Karpas-422 (cell line): ENCODE measurements around the gene TMEM184A. TPM values are rescaled to one million over a fixed set of nuclear protein-coding genes. Genes with fewer than 3 reads are reported as not detected.

Experiments used
- DNase-seq: peaks from one replicate; pipeline ENCODE4 v3.0.0-alpha.2; 2015
- H2AFZ ChIP-seq: fragments of 200-600 bp; sonication (generic); 2 replicates; pipeline ENCODE4 v1.6.1; 2014; ENCODE audit warnings: antibody characterized with exemption, low read length, mixed read lengths
- H3K27ac ChIP-seq: fragments of 200-600 bp; sonication (generic); 2 replicates; pipeline ENCODE4 v1.5.1; 2014; ENCODE audit warnings: mild to moderate bottlenecking, low read length, moderate library complexity
- H3K27me3 ChIP-seq: fragments of 200-600 bp; sonication (generic); 2 replicates; pipeline ENCODE4 v1.6.1; 2014; ENCODE audit warnings: low read length, mixed read lengths
- H3K36me3 ChIP-seq: fragments of 200-600 bp; sonication (generic); 2 replicates; pipeline ENCODE4 v1.6.1; 2014; ENCODE audit warnings: low read length, mixed read lengths; ENCODE audit not compliant: insufficient read depth
- H3K4me1 ChIP-seq: fragments of 200-600 bp; sonication (generic); 2 replicates; pipeline ENCODE4 v1.6.1; 2014; ENCODE audit warnings: mild to moderate bottlenecking, low read length, mixed read lengths
- H3K4me2 ChIP-seq: fragments of 200-600 bp; sonication (generic); 2 replicates; pipeline ENCODE4 v1.6.1; 2014; ENCODE audit warnings: low read length, low read depth, mild to moderate bottlenecking; ENCODE audit not compliant: poor library complexity, severe bottlenecking
- H3K4me3 ChIP-seq: fragments of 200-600 bp; sonication (generic); 2 replicates; pipeline ENCODE4 v1.5.1; 2014; ENCODE audit warnings: mild to moderate bottlenecking, antibody characterized with exemption, low read length, mixed read lengths
- H3K79me2 ChIP-seq: fragments of 200-600 bp; sonication (generic); 2 replicates; pipeline ENCODE4 v1.6.1; 2014; ENCODE audit warnings: mild to moderate bottlenecking, low read length, mixed read lengths
- H3K9ac ChIP-seq: fragments of 200-600 bp; sonication (generic); 2 replicates; pipeline ENCODE4 v1.6.0; 2014; ENCODE audit warnings: low read length
- H3K9me2 ChIP-seq: fragments of 200-600 bp; sonication (generic), shearing (Covaris generic); replicated peaks from 2 replicates; pipeline ENCODE4 v1.6.0; 2014; ENCODE audit warnings: mild to moderate bottlenecking, low read length, moderate library complexity; ENCODE audit not compliant: insufficient read depth
- H3K9me3 ChIP-seq: fragments of 300-700, 200-600 bp; sonication (generic); 2 replicates; pipeline ENCODE4 v1.6.1; 2014; ENCODE audit warnings: low read length, mixed read lengths
- H4K20me1 ChIP-seq: fragments of 200-600 bp; sonication (generic); 2 replicates; pipeline ENCODE4 v1.6.1; 2014; ENCODE audit warnings: mild to moderate bottlenecking, antibody characterized with exemption, low read length, low read depth; ENCODE audit not compliant: insufficient read depth
- total RNA-seq: library from RNA; depleted of rRNA; stranded (reverse); fragments of >200 nt; shearing (Covaris generic); gene quantifications from 2 replicates; pipeline ENCODE4 v1.2.3, GENCODE V29; 2014; ENCODE audit warnings: low replicate concordance; rRNA removed

Gene TMEM184A
- total RNA-seq, 1 experiment from 2014 or later: not detected

DNA sequence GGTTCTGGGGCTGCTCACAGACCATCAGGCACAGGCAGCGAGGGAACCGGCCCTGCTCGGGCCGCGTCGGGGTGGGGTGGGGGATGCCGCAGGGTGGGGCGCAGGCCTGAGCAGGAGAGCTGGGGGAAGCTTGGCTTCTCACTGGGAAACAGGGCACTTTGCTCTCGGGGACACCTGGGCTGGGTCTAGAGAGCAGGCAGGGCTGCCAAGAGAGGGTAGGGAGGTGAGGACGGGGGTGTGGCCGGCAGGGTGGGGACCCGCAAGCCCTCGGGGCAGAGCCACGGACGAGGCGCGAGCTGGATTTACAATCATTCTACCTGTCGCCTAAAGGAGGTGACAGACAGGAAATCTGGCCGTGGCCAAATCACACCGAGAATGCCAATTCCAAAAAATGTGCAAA lies 62.9 kb downstream of the TMEM184A start:
- Histone ChIP-seq H3K4me2 (no peak overlapping the region), H3K9me3 (no peaks in the 10 kb centered on the region), H3K4me1 (no peaks in the 10 kb centered on the region), H4K20me1 (no peaks in the 10 kb centered on the region), H2AFZ (no peak overlapping the region), H3K27me3 (no peaks in the 10 kb centered on the region), H3K79me2 (no peaks in the 10 kb centered on the region), H3K9ac (no peak overlapping the region), H3K27ac (no peak overlapping the region), H3K4me3 (no peak overlapping the region), H3K9me2 (no peaks in the 10 kb centered on the region), H3K36me3 (no peaks in the 10 kb centered on the region; the same call in none of the 2 replicates)
- DNase-seq: no peak

DNA sequence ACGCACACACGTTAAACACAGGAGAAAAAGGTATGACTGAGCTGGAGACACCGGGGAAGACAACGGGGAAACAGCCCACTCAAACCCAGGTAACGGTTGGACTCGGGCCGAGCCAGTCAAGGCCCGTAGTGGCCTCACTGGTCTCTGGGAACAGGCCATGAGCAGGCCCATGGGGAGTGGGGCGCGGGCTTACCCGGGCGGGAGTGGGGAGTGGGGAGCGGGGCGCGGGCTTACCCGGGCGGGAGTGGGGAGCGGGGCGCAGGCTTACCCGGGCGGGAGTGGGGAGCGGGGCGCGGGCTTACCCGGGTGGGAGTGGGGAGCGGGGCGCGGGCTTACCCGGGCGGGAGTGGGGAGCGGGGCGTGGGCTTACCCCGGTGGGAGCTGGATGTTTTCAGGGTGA lies 63.4 kb downstream of the TMEM184A start:
- Histone ChIP-seq H3K36me3 (no peaks in the 10 kb centered on the region; the same call in none of the 2 replicates), H3K9me2 (no peaks in the 10 kb centered on the region)

More for the DNA sequence above, 63.4 kb downstream of the TMEM184A start:
- no peaks in the 10 kb centered on the region for H3K79me2 ChIP-seq
- no peaks in the 10 kb centered on the region for H3K9me3 ChIP-seq
- no peaks in the 10 kb centered on the region for H3K4me1 ChIP-seq
- no peak overlapping the region for H2AFZ ChIP-seq
- no peak overlapping the region for H3K9ac ChIP-seq
- H3K4me3 ChIP-seq: no peak overlapping the region
- H4K20me1 ChIP-seq: no peaks in the 10 kb centered on the region
- H3K27ac ChIP-seq: no peak overlapping the region
- no peak for DNase-seq
- no peaks in the 10 kb centered on the region for H3K27me3 ChIP-seq
- H3K4me2 ChIP-seq: no peak overlapping the region

Other genes with a start within 250 kb of the TMEM184A start
- not detected in 2 replicates for gene MICALL2, start 96.7 kb downstream of the TMEM184A start, total RNA-seq
- gene INTS1, start 51.8 kb downstream of the TMEM184A start, total RNA-seq: 25.7 and 42.1 TPM in 2 replicates
- gene MAFK, start 25.5 kb downstream of the TMEM184A start, total RNA-seq: 10.3 and 13.8 TPM in 2 replicates
- gene PSMG3, start 13.8 kb upstream of the TMEM184A start, total RNA-seq: 29.9 and 70.4 TPM in 2 replicates
- not detected in 2 replicates for gene ELFN1, start 114.1 kb upstream of the TMEM184A start, total RNA-seq